ENCODE results near the gene CLTB.

DNA sequence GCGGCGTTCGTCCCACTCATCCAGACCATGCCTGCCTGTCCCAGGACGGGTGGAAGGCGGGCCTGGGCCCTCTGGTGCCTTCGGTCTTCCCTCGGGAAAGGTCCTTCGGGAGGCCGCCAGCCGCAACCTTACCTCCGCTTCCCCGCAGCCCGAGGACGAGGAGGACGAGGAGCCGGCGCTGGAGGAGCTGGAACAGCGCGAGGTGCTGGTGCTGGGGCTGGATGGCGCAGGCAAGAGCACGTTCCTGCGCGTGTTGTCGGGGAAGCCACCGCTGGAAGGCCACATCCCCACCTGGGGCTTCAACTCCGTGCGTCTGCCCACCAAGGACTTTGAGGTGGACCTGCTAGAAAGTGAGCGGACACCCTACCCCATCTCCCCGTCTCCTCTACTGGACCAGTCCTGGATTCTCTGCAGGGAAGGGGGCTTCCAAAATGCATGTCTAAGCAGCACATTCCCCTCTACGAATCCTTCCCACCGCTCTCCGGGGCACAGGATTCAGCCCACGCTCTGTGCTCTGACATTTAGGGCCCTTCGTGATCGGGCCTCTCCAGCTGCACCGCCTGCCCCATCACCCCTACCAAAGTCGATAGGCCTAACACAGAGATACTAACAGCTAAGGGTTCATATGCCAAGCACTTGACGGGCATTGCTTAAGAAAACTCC, 50.0 kb downstream of the CLTB start:
- TF ChIP-seq, protein P1, sequence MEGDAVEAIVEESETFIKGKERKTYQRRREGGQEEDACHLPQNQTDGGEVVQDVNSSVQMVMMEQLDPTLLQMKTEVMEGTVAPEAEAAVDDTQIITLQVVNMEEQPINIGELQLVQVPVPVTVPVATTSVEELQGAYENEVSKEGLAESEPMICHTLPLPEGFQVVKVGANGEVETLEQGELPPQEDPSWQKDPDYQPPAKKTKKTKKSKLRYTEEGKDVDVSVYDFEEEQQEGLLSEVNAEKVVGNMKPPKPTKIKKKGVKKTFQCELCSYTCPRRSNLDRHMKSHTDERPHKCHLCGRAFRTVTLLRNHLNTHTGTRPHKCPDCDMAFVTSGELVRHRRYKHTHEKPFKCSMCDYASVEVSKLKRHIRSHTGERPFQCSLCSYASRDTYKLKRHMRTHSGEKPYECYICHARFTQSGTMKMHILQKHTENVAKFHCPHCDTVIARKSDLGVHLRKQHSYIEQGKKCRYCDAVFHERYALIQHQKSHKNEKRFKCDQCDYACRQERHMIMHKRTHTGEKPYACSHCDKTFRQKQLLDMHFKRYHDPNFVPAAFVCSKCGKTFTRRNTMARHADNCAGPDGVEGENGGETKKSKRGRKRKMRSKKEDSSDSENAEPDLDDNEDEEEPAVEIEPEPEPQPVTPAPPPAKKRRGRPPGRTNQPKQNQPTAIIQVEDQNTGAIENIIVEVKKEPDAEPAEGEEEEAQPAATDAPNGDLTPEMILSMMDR (IDR thresholded peaks at IDR 0.05), result no peak
- no peak for TF ChIP-seq POLR2A (IDR thresholded peaks at IDR 0.05)
